Mucosa of descending colon (tissue), 3 donors: ENCODE data around the gene KHSRP. TPM values are rescaled to one million over a fixed set of nuclear protein-coding genes. Genes with fewer than 3 reads are reported as not detected.
"Not testable (repeated sequence)": the region's sequence is repeated elsewhere in the genome, so short reads cannot be mapped to it uniquely, and the experiment has no call there.

Experiments
- ATAC-seq: fragments of 200-7000 bp; cut with Tn5 transposase; one replicate; pipeline ENCODE4 v1.9.1; 2020; ENCODE audit warnings: mild to moderate bottlenecking, moderate library complexity
- DNase-seq, 3 donors: peaks; one replicate each; pipeline ENCODE4 v3.0.0-alpha.2; 2020
- H3K36me3 ChIP-seq: fragments of 200-600 bp; one replicate; pipeline ENCODE4 v1.8.0; 2021; ENCODE audit warnings: low read depth, mild to moderate bottlenecking
- H3K4me1 ChIP-seq: fragments of 200-600 bp; one replicate; pipeline ENCODE4 v1.8.0; 2021; ENCODE audit warnings: low read depth, mild to moderate bottlenecking
- H3K4me3 ChIP-seq: fragments of 200-600 bp; one replicate; pipeline ENCODE4 v1.8.0; 2021; ENCODE audit warnings: mild to moderate bottlenecking
- H3K9me3 ChIP-seq: fragments of 200-600 bp; one replicate; pipeline ENCODE4 v1.8.0; 2021; ENCODE audit warnings: mild to moderate bottlenecking
- intact Hi-C, 2 donors: fragments of 100-400 bp; cut with DNase I in 1 of 2; cut with micrococcal nuclease in 1 of 2; formaldehyde crosslinking; loops; one replicate each; pipeline versions ENCODE4 v1.11.0 to v1.11.1; 2022; cut with DNase I, micrococcal nuclease
- total RNA-seq, 3 donors: library from RNA; stranded (reverse); fragmentation: NEBNext Ultra II Directional in 2 of 3; extraction: Animal tissue kit (Norgen Biotek cat#: 25700) in 2 of 3; gene quantifications; one replicate each; pipeline versions ENCODE4 v1.2.1 to v1.2.4, GENCODE V29; 2021 to 2023
- TF ChIP-seq, protein P1 (sequence below): fragments of 200-600 bp; IDR thresholded peaks from one replicate; pipeline ENCODE4 v1.8.0; 2022; ENCODE audit warnings: antibody characterized with exemption, mild to moderate bottlenecking
- donor health status: DM: no; HTN: no; CAD: no; lungs with moderate emphysema.
- donor health status: DM: no; HTN: no; CAD: no.
- donor health status: DM: no; HTN: yes; CAD: no.

The KHSRP gene
- total RNA-seq, 3 donors from 2014 or later = 187 to 241 (median 236) TPM

DNA sequence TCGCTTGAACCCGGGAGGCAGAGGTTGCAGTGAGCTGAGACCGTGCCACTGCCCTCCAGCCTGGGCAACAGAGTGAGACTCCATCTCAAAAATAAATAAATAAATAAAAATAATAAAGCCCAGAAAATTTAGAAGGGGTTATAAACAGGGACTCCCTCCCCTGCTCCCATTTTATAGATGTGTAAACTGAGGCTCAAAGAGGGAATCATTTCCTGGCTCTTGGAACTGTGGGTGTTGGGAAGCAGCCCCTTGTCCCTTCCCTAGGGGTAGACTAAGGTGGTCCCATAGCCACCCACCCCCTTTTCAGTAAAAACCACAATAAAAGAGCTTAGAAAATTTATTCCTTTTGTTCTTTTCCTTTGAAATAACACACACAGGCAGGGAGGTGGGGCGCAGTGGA, 15.1 kb upstream of the KHSRP start:
- Histone ChIP-seq H3K9me3 (no peaks in the 10 kb centered on the region), H3K36me3 (no peaks in the 10 kb centered on the region), H3K4me3 (no peak overlapping the region), H3K4me1 (no peaks in the 10 kb centered on the region)
- TF ChIP-seq, protein P1, sequence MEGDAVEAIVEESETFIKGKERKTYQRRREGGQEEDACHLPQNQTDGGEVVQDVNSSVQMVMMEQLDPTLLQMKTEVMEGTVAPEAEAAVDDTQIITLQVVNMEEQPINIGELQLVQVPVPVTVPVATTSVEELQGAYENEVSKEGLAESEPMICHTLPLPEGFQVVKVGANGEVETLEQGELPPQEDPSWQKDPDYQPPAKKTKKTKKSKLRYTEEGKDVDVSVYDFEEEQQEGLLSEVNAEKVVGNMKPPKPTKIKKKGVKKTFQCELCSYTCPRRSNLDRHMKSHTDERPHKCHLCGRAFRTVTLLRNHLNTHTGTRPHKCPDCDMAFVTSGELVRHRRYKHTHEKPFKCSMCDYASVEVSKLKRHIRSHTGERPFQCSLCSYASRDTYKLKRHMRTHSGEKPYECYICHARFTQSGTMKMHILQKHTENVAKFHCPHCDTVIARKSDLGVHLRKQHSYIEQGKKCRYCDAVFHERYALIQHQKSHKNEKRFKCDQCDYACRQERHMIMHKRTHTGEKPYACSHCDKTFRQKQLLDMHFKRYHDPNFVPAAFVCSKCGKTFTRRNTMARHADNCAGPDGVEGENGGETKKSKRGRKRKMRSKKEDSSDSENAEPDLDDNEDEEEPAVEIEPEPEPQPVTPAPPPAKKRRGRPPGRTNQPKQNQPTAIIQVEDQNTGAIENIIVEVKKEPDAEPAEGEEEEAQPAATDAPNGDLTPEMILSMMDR = no peak
- no peak for DNase-seq
- intact Hi-C loops = no loop called here
- ATAC-seq = no peak

DNA sequence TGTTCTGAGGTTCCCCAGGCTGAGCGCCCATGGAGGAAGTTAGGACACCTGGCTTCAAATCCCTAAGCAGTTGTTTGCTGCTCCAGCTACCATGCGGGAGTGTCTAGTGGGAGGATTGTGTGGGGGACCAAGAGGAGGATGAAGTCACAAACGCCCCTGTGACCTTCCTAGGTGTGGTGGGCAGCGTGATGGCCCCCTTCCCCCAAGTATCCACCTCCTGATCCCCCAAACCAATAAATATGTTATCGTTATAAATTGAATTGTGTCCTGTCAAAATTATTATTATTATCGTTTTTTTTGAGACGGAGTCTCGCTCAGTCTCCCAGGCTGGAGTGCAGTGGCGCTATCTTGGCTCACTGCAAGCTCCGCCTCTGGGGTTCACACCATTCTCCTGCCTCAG, 9.1 kb upstream of the KHSRP start, which contains the start of gene SLC25A41:
TSS of gene SLC25A41 (minus strand) at position 101 of the 400 bp plus-strand sequence. CDS start at position 31, 70 bp downstream.
- TF ChIP-seq, protein P1 = no peak
- no peaks in the 10 kb centered on the region for H3K36me3 ChIP-seq
- no peaks in the 10 kb centered on the region for H3K9me3 ChIP-seq
- no peak for DNase-seq
- no peaks in the 10 kb centered on the region for H3K4me1 ChIP-seq
- ATAC-seq = no peak
- no peak within 1 kb of the TSS for H3K4me3 ChIP-seq
- intact Hi-C loops = no loop called here

DNA sequence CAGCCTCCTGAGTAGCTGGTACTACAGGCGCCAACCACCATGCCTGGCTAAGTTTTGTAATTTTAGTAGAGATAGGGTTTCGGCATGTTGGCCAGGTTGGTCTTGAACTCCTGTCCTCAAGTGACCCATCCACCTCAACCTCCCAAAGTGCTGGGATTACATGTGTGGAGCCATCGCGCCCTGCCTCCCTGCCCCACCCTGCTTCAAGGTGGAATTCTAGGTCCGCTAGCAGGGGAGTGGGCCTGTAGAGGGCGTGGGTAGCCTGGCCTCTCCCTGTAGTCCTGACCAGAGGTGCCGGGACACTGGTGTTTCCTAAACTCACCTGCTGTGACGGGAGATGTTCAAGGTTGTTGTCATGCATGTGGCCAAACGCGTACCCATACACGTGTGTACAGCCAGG, 8.6 kb upstream of the KHSRP start:
- Histone ChIP-seq H3K4me1 (no peaks in the 10 kb centered on the region), H3K9me3 (no peaks in the 10 kb centered on the region), H3K4me3 (no peak overlapping the region), H3K36me3 (no peaks in the 10 kb centered on the region)
- DNase-seq (no peak), ATAC-seq (no peak)
- TF ChIP-seq, protein P1 = no peak
- intact Hi-C loops = no loop called here

DNA sequence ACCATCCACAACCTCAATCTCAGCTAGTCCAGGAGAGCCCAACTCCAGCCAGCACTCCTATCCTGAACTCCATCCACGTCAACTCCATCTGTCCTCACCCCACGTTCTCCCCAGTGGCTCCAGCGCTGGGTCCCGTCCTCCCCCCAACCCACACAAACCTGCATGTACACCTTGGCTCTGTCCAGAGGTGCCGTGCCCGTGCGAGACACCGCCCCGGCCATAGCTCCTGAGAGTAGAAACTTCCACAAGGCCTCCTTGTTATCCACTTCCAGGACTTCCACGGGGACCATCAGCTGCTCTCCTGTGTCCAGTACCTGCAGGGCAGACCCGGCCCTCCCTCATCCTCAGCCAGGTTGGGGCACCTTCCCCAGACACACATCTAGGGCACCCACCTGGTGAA, 7.3 kb upstream of the KHSRP start:
- TF ChIP-seq, protein P1 = no peak
- ATAC-seq (no peak), DNase-seq (no peak)
- no peaks in the 10 kb centered on the region for H3K9me3 ChIP-seq
- no peaks in the 10 kb centered on the region for H3K36me3 ChIP-seq
- intact Hi-C loops = no loop called here
- no peaks in the 10 kb centered on the region for H3K4me1 ChIP-seq
- H3K4me3 ChIP-seq = no peak overlapping the region

DNA sequence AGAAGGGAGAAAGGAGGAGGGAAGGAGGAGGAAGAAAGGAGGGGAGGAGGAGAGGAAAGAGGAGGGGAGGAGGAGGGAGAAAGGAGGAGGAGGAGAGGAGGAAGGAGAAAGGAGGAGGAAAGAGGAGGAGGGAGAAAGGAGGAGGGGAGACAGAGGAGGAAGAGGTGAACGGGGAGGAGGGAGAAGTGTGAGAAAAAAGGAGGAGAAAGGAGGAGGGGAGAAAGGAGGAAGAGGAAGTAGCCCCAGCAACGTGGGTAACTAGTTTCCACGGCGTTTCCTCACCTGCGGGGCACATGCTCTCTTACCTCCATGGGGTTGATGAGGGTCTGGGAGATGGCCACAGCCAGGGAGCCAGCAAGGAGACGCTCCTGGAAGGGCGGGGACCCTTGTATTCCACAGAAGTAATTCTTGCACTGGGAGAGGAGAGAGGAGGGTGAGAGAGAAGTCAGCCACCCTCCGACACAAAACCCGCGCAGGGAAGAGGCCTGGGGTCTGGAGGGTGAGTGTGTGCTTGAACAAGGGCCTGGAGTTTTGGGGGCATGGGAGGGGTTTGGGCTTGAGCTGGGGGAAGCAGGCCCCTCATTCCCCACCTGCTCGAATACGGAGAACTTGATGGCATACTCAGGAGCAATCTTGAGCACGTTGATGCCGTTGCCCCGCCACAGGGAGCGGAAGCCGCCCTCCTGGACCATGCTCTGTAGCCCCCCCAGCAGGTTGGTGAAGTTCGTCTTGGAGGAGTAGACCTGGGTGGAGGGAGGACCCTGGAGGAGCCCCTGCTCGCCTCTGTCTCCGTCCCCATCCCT, 5.0 kb upstream of the KHSRP start:
- intact Hi-C loops = no loop called here
- TF ChIP-seq, protein P1 = no peak
- H3K36me3 ChIP-seq = peaks cover 7% of the 10 kb centered on the region
- H3K9me3 ChIP-seq = no peaks in the 10 kb centered on the region
- ATAC-seq = no peak
- no peak for DNase-seq
- no peak overlapping the region for H3K4me3 ChIP-seq
- peaks cover 10% of the 10 kb centered on the region for H3K4me1 ChIP-seq

- H3K4me1 ChIP-seq = peaks cover 10% of the 10 kb centered on the region
- intact Hi-C loops, DNase-seq, H3K36me3 ChIP-seq, H3K9me3 ChIP-seq, ATAC-seq, H3K4me3 ChIP-seq: not testable (repeated sequence)
Measured at GRCh38 chr19:6428692-6429418, 4.2 kb upstream of the KHSRP start.
